Trophoblast cell (in vitro differentiated cells and primary cell): ENCODE results near the gene OTOL1.
"Not testable (repeated sequence)": the region's sequence is repeated elsewhere in the genome, so short reads cannot be mapped to it uniquely, and the experiment has no call there.

Experiments
- DNase-seq, 2 donors: peaks; one replicate each; pipeline ENCODE4 v3.0.0-alpha.2; 2016
- H2AFZ ChIP-seq: 2 replicates; pipeline ENCODE4 v1.6.1; 2013; ENCODE audit warnings: low read length, moderate library complexity, mild to moderate bottlenecking; ENCODE audit not compliant: insufficient read depth, poor library complexity
- H2AK5ac ChIP-seq: 2 replicates; pipeline ENCODE4 v1.6.1; 2013; ENCODE audit warnings: mild to moderate bottlenecking, low read length
- H2BK120ac ChIP-seq: 2 replicates; pipeline ENCODE4 v1.6.1; 2013; ENCODE audit warnings: low read length, mild to moderate bottlenecking, moderate library complexity; ENCODE audit not compliant: insufficient read depth, poor library complexity
- H2BK12ac ChIP-seq: 2 replicates; pipeline ENCODE4 v1.6.1; 2013; ENCODE audit warnings: mild to moderate bottlenecking, low read length, moderate library complexity
- H2BK5ac ChIP-seq: 2 replicates; pipeline ENCODE4 v1.6.1; 2013; ENCODE audit warnings: low read length, low read depth, moderate library complexity, mild to moderate bottlenecking; ENCODE audit not compliant: poor library complexity
- H3K14ac ChIP-seq: 2 replicates; pipeline ENCODE4 v1.6.1; 2013; ENCODE audit warnings: mild to moderate bottlenecking, low read length
- H3K18ac ChIP-seq: 2 replicates; pipeline ENCODE4 v1.6.1; 2013; ENCODE audit warnings: mild to moderate bottlenecking, low read length
- H3K23ac ChIP-seq: 2 replicates; pipeline ENCODE4 v1.6.1; 2013; ENCODE audit warnings: low read length
- H3K27ac ChIP-seq: 2 replicates; pipeline ENCODE4 v1.5.1; 2013; ENCODE audit warnings: low read depth, mild to moderate bottlenecking, inconsistent platforms, low read length, moderate library complexity
- H3K27me3 ChIP-seq: 2 replicates; pipeline ENCODE4 v1.6.1; 2013; ENCODE audit warnings: inconsistent platforms, mild to moderate bottlenecking, low read length, moderate library complexity; ENCODE audit not compliant: insufficient read depth
- H3K36me3 ChIP-seq, 2 experiments: 1 replicate in 1 of 2; 2 replicates in 1 of 2; pipeline ENCODE4 v1.6.1; 2013; ENCODE audit warnings: low read length in 2 of 2, mild to moderate bottlenecking in 2 of 2, moderate library complexity in 1 of 2; ENCODE audit not compliant: insufficient read depth in 2 of 2, control insufficient read depth in 1 of 2
- H3K4ac ChIP-seq: 2 replicates; pipeline ENCODE4 v1.6.1; 2013; ENCODE audit warnings: low read depth, mild to moderate bottlenecking, low read length, moderate library complexity
- H3K4me1 ChIP-seq, 2 experiments: 1 replicate in 1 of 2; 2 replicates in 1 of 2; pipeline ENCODE4 v1.6.1; 2013; ENCODE audit warnings: low read length in 2 of 2, mild to moderate bottlenecking in 2 of 2, moderate library complexity in 1 of 2; ENCODE audit not compliant: insufficient read depth in 2 of 2, control insufficient read depth in 1 of 2
- H3K4me2 ChIP-seq: 2 replicates; pipeline ENCODE4 v1.6.1; 2013; ENCODE audit warnings: inconsistent platforms, mild to moderate bottlenecking, low read length, moderate library complexity
- H3K4me3 ChIP-seq: 2 replicates; pipeline ENCODE4 v1.5.1; 2013; ENCODE audit warnings: mild to moderate bottlenecking, low read depth, low read length, inconsistent platforms
- H3K79me1 ChIP-seq: one replicate; pipeline ENCODE4 v1.6.1; 2013; ENCODE audit warnings: low read length
- H3K79me2 ChIP-seq: 2 replicates; pipeline ENCODE4 v1.6.1; 2013; ENCODE audit warnings: low read length, mild to moderate bottlenecking; ENCODE audit not compliant: control insufficient read depth, insufficient read depth, poor library complexity
- H3K9ac ChIP-seq: 2 replicates; pipeline ENCODE4 v1.6.1; 2013; ENCODE audit warnings: mild to moderate bottlenecking, low read length
- H3K9me3 ChIP-seq: 2 replicates; pipeline ENCODE4 v1.6.1; 2013; ENCODE audit warnings: low read depth, mild to moderate bottlenecking, control low read depth, inconsistent platforms, low read length; ENCODE audit not compliant: insufficient read depth
- H4K12ac ChIP-seq: 2 replicates; pipeline ENCODE4 v1.6.1; 2013; ENCODE audit warnings: low read depth, mild to moderate bottlenecking, low read length, moderate library complexity
- H4K8ac ChIP-seq: 2 replicates; pipeline ENCODE4 v1.6.1; 2013; ENCODE audit warnings: low read depth, mild to moderate bottlenecking, low read length, moderate library complexity
- H4K91ac ChIP-seq: one replicate; pipeline ENCODE4 v1.6.1; 2013; ENCODE audit warnings: low read depth, mild to moderate bottlenecking, low read length, moderate library complexity
- WGBS: extraction: QIAGEN DNeasy Blood & Tissue Kit; methylation state at CpG from one replicate; pipeline ENCODE4 v1.1.7; 2013; ENCODE audit warnings: missing lambda C conversion rate; ENCODE audit not compliant: insufficient read length, insufficient coverage; ENCODE audit errors: extremely low coverage; 5-methylcytosine and 5-hydroxymethylcytosine counted together

OTOL1 gene

GRCh38 chr3:161489395-161489794, 7.2 kb upstream of the OTOL1 start:
- Histone ChIP-seq H2BK5ac (no peak overlapping the region), H3K9ac (no peak overlapping the region), H2AK5ac (no peak overlapping the region), H3K14ac (no peak overlapping the region), H4K8ac (no peak overlapping the region), H3K4ac (no peak overlapping the region), H3K18ac (no peak overlapping the region), H3K79me2 (no peaks in the 10 kb centered on the region), H3K4me3 (no peak overlapping the region), H3K36me3 (no peaks in the 10 kb centered on the region), H2BK12ac (no peak overlapping the region), H4K12ac (no peak overlapping the region), H3K23ac (no peak overlapping the region), H2AFZ (no peak overlapping the region), H3K27ac (no peak overlapping the region), H3K79me1 (no peaks in the 10 kb centered on the region), H3K4me1 (no peaks in the 10 kb centered on the region), H3K4me2 (no peak overlapping the region), H2BK120ac (no peak overlapping the region), H3K27me3 (no peaks in the 10 kb centered on the region), H3K9me3 (no peaks in the 10 kb centered on the region), H4K91ac (no peak overlapping the region)
- DNase-seq = no peak

GRCh38 chr3:161490845-161491244, 5.8 kb upstream of the OTOL1 start:
- not testable (repeated sequence) for H4K91ac ChIP-seq, H3K9ac ChIP-seq, H3K14ac ChIP-seq, H2BK12ac ChIP-seq, H3K18ac ChIP-seq, H3K4me3 ChIP-seq, H3K23ac ChIP-seq, H4K8ac ChIP-seq, H3K4me2 ChIP-seq, H2BK120ac ChIP-seq, H3K9me3 ChIP-seq, H3K79me1 ChIP-seq, H3K79me2 ChIP-seq, H2AFZ ChIP-seq, H3K4ac ChIP-seq, H2BK5ac ChIP-seq, H3K36me3 ChIP-seq, H4K12ac ChIP-seq, H3K27me3 ChIP-seq, DNase-seq, H3K4me1 ChIP-seq, H3K27ac ChIP-seq, H2AK5ac ChIP-seq
- WGBS = no CpG with 5 or more reads among the region's 1 CpG

- no peak overlapping the region for H3K4ac ChIP-seq
- no peak overlapping the region for H3K23ac ChIP-seq
- H4K91ac ChIP-seq = no peak overlapping the region
- H3K4me1 ChIP-seq = no peaks in the 10 kb centered on the region
- H3K27ac ChIP-seq = no peak overlapping the region
- no CpG with 5 or more reads among the region's 2 CpGs for WGBS
- no peaks in the 10 kb centered on the region for H3K9me3 ChIP-seq
- no peak overlapping the region for H2BK12ac ChIP-seq
- H4K8ac ChIP-seq = no peak overlapping the region
- no peak overlapping the region for H4K12ac ChIP-seq
- no peaks in the 10 kb centered on the region for H3K36me3 ChIP-seq
- H2AK5ac ChIP-seq = no peak overlapping the region
- H2BK120ac ChIP-seq = no peak overlapping the region
- no peaks in the 10 kb centered on the region for H3K79me1 ChIP-seq
- H3K9ac ChIP-seq = no peak overlapping the region
- no peak overlapping the region for H3K14ac ChIP-seq
- H2AFZ ChIP-seq = no peak overlapping the region
- no peak overlapping the region for H3K18ac ChIP-seq
- no peaks in the 10 kb centered on the region for H3K27me3 ChIP-seq
- no peak overlapping the region for H3K4me2 ChIP-seq
- no peak for DNase-seq
- no peaks in the 10 kb centered on the region for H3K79me2 ChIP-seq
- no peak overlapping the region for H3K4me3 ChIP-seq
- no peak overlapping the region for H2BK5ac ChIP-seq
These were observed 1.8 kb downstream of the OTOL1 start for GRCh38 chr3:161498259-161498921.

GRCh38 chr3:161500068-161500796, 3.6 kb downstream of the OTOL1 start:
- no peak overlapping the region for H3K4me2 ChIP-seq
- H3K79me2 ChIP-seq = no peaks in the 10 kb centered on the region
- H3K4ac ChIP-seq = no peak overlapping the region
- no peak overlapping the region for H3K27ac ChIP-seq
- H4K91ac ChIP-seq = no peak overlapping the region
- no peaks in the 10 kb centered on the region for H3K79me1 ChIP-seq
- no peak overlapping the region for H3K18ac ChIP-seq
- no peak overlapping the region for H2AK5ac ChIP-seq
- no peak overlapping the region for H3K4me3 ChIP-seq
- no peak for DNase-seq
- H2BK12ac ChIP-seq = no peak overlapping the region
- no peaks in the 10 kb centered on the region for H3K27me3 ChIP-seq
- no peak overlapping the region for H3K9ac ChIP-seq
- H3K14ac ChIP-seq = no peak overlapping the region
- H4K12ac ChIP-seq = no peak overlapping the region
- H2BK5ac ChIP-seq = no peak overlapping the region
- no peak overlapping the region for H2AFZ ChIP-seq
- no peak overlapping the region for H2BK120ac ChIP-seq
- no peaks in the 10 kb centered on the region for H3K4me1 ChIP-seq
- H3K23ac ChIP-seq = no peak overlapping the region
- H4K8ac ChIP-seq = no peak overlapping the region
- H3K36me3 ChIP-seq = no peaks in the 10 kb centered on the region
- no peaks in the 10 kb centered on the region for H3K9me3 ChIP-seq
- WGBS = no CpG with 5 or more reads among the region's 3 CpGs
